MM.1S (cell line): ENCODE results near the gene SMC6.
A peak's percentile ranks its signal among the peaks of the same experiment; 100 is the strongest.

Experiments
- DNase-seq: peaks from one replicate; pipeline ENCODE4 v3.0.0-alpha.2; 2015
- H2AFZ ChIP-seq: fragments of 300-600 bp; sonication (generic); 2 replicates; pipeline ENCODE4 v1.6.0; 2016; ENCODE audit warnings: antibody characterized with exemption, low read length
- H3F3A ChIP-seq: fragments of 300-600 bp; sonication (generic); 2 replicates; pipeline ENCODE4 v1.6.1; 2016; ENCODE audit warnings: mild to moderate bottlenecking, antibody characterized with exemption, low read length, moderate library complexity, mixed read lengths; ENCODE audit not compliant: insufficient read depth
- H3K27ac ChIP-seq: fragments of 300-600 bp; sonication (generic); 2 replicates; pipeline ENCODE4 v1.5.1; 2016; ENCODE audit warnings: mild to moderate bottlenecking, low read length
- H3K27me3 ChIP-seq: fragments of 300-600 bp; sonication (generic); replicated peaks from 2 replicates; pipeline ENCODE4 v1.6.0; 2016; ENCODE audit warnings: low read length; ENCODE audit not compliant: insufficient read depth
- H3K36me3 ChIP-seq: fragments of 300-600 bp; sonication (generic); replicated peaks from 2 replicates; pipeline ENCODE4 v1.6.1; 2016; ENCODE audit warnings: mild to moderate bottlenecking, low read length, mixed read lengths; ENCODE audit not compliant: insufficient read depth
- H3K4me1 ChIP-seq: fragments of 300-600 bp; sonication (generic); 2 replicates; pipeline ENCODE4 v1.6.1; 2016; ENCODE audit warnings: low read length, mixed read lengths
- H3K4me2 ChIP-seq: fragments of 300-600 bp; sonication (generic); 2 replicates; pipeline ENCODE4 v1.6.0; 2016; ENCODE audit warnings: low read depth, low read length
- H3K4me3 ChIP-seq: fragments of 300-600 bp; sonication (generic); 2 replicates; pipeline ENCODE4 v1.5.1; 2016; ENCODE audit warnings: low read length, mixed read lengths
- H3K79me2 ChIP-seq: fragments of 300-600 bp; sonication (generic); 2 replicates; pipeline ENCODE4 v1.6.1; 2016; ENCODE audit warnings: mixed run types, low read length, mixed read lengths
- H3K9ac ChIP-seq: fragments of 300-600 bp; sonication (generic); 2 replicates; pipeline ENCODE4 v1.6.1; 2016; ENCODE audit warnings: low read length, mixed read lengths
- H3K9me2 ChIP-seq: fragments of 300-600 bp; sonication (generic); replicated peaks from 2 replicates; pipeline ENCODE4 v1.6.1; 2016; ENCODE audit warnings: mild to moderate bottlenecking, low read length, mixed read lengths; ENCODE audit not compliant: insufficient read depth
- H3K9me3 ChIP-seq: fragments of 300-600 bp; sonication (generic); replicated peaks from 2 replicates; pipeline ENCODE4 v1.6.1; 2016; ENCODE audit warnings: mild to moderate bottlenecking, low read length, mixed read lengths; ENCODE audit not compliant: insufficient read depth
- H4K20me1 ChIP-seq: fragments of 300-600 bp; sonication (generic); 2 replicates; pipeline ENCODE4 v1.6.1; 2016; ENCODE audit warnings: mild to moderate bottlenecking, low read length, moderate library complexity, mixed read lengths; ENCODE audit not compliant: insufficient read depth
- CTCF ChIP-seq: fragments of 300-600 bp; sonication (generic); IDR thresholded peaks from 2 replicates; pipeline ENCODE4 v1.5.1; 2016; ENCODE audit warnings: antibody characterized with exemption, low read length, mixed read lengths
- EZH2 ChIP-seq: fragments of 300-600 bp; sonication (generic); optimal IDR thresholded peaks from 2 replicates; pipeline ENCODE3; 2017; ENCODE audit warnings: low read depth, mild to moderate bottlenecking, antibody characterized with exemption, low read length, mixed read lengths
- EZH2phosphoT487 ChIP-seq: fragments of 300-600 bp; sonication (generic); IDR thresholded peaks from 2 replicates; pipeline ENCODE4 v1.6.1; 2018; ENCODE audit warnings: antibody characterized with exemption, low read length

The SMC6 gene

GRCh38 chr2:17753803-17754663 lies at the start of gene SMC6, which contains the start of gene GEN1:
Gene SMC6 (minus strand): TSS chr2:17753810. CDS start chr2:17745946, 7,864 bp downstream.
Gene GEN1 (plus strand): TSS chr2:17754138. CDS start chr2:17759944, 5,806 bp downstream.
- H3K4me2 ChIP-seq, result peak within 1 kb of the TSS; percentile 82
- peak; percentile 90 for DNase-seq
- H3K36me3 ChIP-seq, result no peaks in the 10 kb centered on the region
- TF ChIP-seq CTCF (no peak), EZH2 (no peak), EZH2phosphoT487 (no peak)
- no peaks in the 10 kb centered on the region for H3K27me3 ChIP-seq
- H3K9me3 ChIP-seq, result no peaks in the 10 kb centered on the region
- H3K4me3 ChIP-seq, result peak within 1 kb of the TSS; percentile 94
- no peaks in the 10 kb centered on the region for H3K9me2 ChIP-seq
- peak within 1 kb of the TSS; percentile 89 for H3K9ac ChIP-seq
- H2AFZ ChIP-seq, result peak within 1 kb of the TSS; percentile 85
- H3K27ac ChIP-seq, result peak within 1 kb of the TSS; percentile 95
- peaks cover 28% of the 10 kb centered on the region for H3K4me1 ChIP-seq
- H3F3A ChIP-seq, result peaks cover 22% of the 10 kb centered on the region
- H3K79me2 ChIP-seq, result peaks cover 89% of the 10 kb centered on the region
- H4K20me1 ChIP-seq, result no peaks in the 10 kb centered on the region

- DNase-seq, result no peak
- Histone ChIP-seq H3K27me3 (no peaks in the 10 kb centered on the region), H3K36me3 (no peaks in the 10 kb centered on the region), H4K20me1 (no peaks in the 10 kb centered on the region), H3K27ac (no peak overlapping the region), H2AFZ (no peak overlapping the region), H3K4me1 (no peaks in the 10 kb centered on the region; the same call in 1 of the 2 replicates), H3K4me3 (no peak overlapping the region), H3K79me2 (no peaks in the 10 kb centered on the region), H3K9me3 (no peaks in the 10 kb centered on the region), H3K9me2 (no peaks in the 10 kb centered on the region), H3K4me2 (no peak overlapping the region), H3F3A (no peaks in the 10 kb centered on the region), H3K9ac (no peak overlapping the region)
- TF ChIP-seq EZH2phosphoT487 (no peak), CTCF (no peak), EZH2 (no peak)
These were observed 47.3 kb upstream of the SMC6 start for GRCh38 chr2:17800693-17801458.

- TF ChIP-seq EZH2, result no peak
- TF ChIP-seq CTCF, result no peak
- no peak for TF ChIP-seq EZH2phosphoT487
- Histone ChIP-seq H3K4me3 (no peak overlapping the region), H3K79me2 (no peaks in the 10 kb centered on the region), H3K9me3 (no peaks in the 10 kb centered on the region), H3K27ac (no peak overlapping the region), H3K9ac (no peak overlapping the region), H3K4me1 (no peaks in the 10 kb centered on the region), H3K4me2 (no peak overlapping the region), H4K20me1 (no peaks in the 10 kb centered on the region), H2AFZ (no peak overlapping the region), H3K9me2 (no peaks in the 10 kb centered on the region), H3K36me3 (no peaks in the 10 kb centered on the region), H3K27me3 (no peaks in the 10 kb centered on the region), H3F3A (no peaks in the 10 kb centered on the region)
- no peak for DNase-seq
These were observed 46.6 kb upstream of the SMC6 start for GRCh38 chr2:17800219-17800618.
